Breast epithelium (tissue), 4 donors: ENCODE data around the gene POLE2. TPM values are rescaled to one million over a fixed set of nuclear protein-coding genes. Genes with fewer than 3 reads are reported as not detected.
A peak's percentile ranks its signal among the peaks of the same experiment; 100 is the strongest.

ENCODE experiments used
- DNase-seq, 2 donors: peaks; one replicate each; pipeline ENCODE4 v3.0.0-alpha.2; 2019; ENCODE audit warnings: low spot score in 2 of 2
- H3K27ac ChIP-seq, 2 donors: fragments of 200-600 bp; sonication (generic) in 1 of 2; one replicate each; pipeline ENCODE4 v1.5.1; 2016 to 2019; ENCODE audit warnings: mild to moderate bottlenecking in 1 of 2
- H3K27me3 ChIP-seq, 2 donors: fragments of 200-600 bp; sonication (generic) in 1 of 2; one replicate each; pipeline versions ENCODE4 v1.5.1 to v1.6.0; 2017 to 2019; ENCODE audit warnings: control low read depth in 1 of 2, mild to moderate bottlenecking in 1 of 2
- H3K36me3 ChIP-seq: fragments of 200-600 bp; one replicate; pipeline ENCODE4 v1.5.1; 2019
- H3K4me1 ChIP-seq, 2 donors: fragments of 200-600 bp; sonication (generic); one replicate each; pipeline ENCODE4 v1.5.1; 2016 to 2019; ENCODE audit warnings: control low read depth in 1 of 2
- H3K4me3 ChIP-seq, 3 donors: fragments of 200-600 bp; sonication (generic); 1 replicate in 2 of 3; 2 replicates in 1 of 3; pipeline ENCODE4 v1.5.1; 2016 to 2019; ENCODE audit warnings: mild to moderate bottlenecking in 3 of 3, moderate library complexity in 2 of 3
- H3K9me3 ChIP-seq, 2 donors: fragments of 200-600 bp; sonication (generic) in 1 of 2; one replicate each; pipeline ENCODE4 v1.5.1; 2016 to 2019; ENCODE audit warnings: control low read depth in 1 of 2
- CTCF ChIP-seq, 3 donors: fragments of 450-650 bp; IDR thresholded peaks; one replicate each; pipeline ENCODE4 v1.5.1; 2016 to 2017; ENCODE audit warnings: antibody characterized with exemption in 3 of 3, mild to moderate bottlenecking in 3 of 3, moderate library complexity in 3 of 3
- POLR2A ChIP-seq: fragments of 450-650 bp; IDR thresholded peaks from one replicate; pipeline ENCODE4 v1.6.1; 2016; ENCODE audit warnings: antibody characterized with exemption, mild to moderate bottlenecking, moderate library complexity
- POLR2AphosphoS5 ChIP-seq, 3 donors: sonication (generic); formaldehyde crosslinking; IDR thresholded peaks; one replicate each; pipeline ENCODE4 v1.6.1; 2017; ENCODE audit warnings: antibody characterized with exemption in 3 of 3
- intact Hi-C: fragments of 100-400 bp; cut with DNase I; formaldehyde crosslinking; loops from one replicate; pipeline ENCODE4 v1.15.1; 2023; ENCODE audit warnings: low total_unique reads
- total RNA-seq, 3 donors: library from RNA; depleted of rRNA; stranded (reverse); fragments of >200 nt; gene quantifications; one replicate each; pipeline ENCODE4 v1.1.0, GENCODE V29; 2016

POLE2 gene
- total RNA-seq, 3 donors from 2014 or later, result 1.6 to 9.8 (median 5.6) TPM

- intact Hi-C loops, result no loop called here
- Histone ChIP-seq H3K27ac (no peak overlapping the region), H3K4me3 (no peak overlapping the region), H3K36me3 (no peaks in the 10 kb centered on the region), H3K9me3 (no peaks in the 10 kb centered on the region), H3K27me3 (no peaks in the 10 kb centered on the region), H3K4me1 (no peaks in the 10 kb centered on the region)
- TF ChIP-seq POLR2AphosphoS5 (IDR thresholded peaks at IDR 0.05) (no peak), CTCF (IDR thresholded peaks at IDR 0.05) (no peak), POLR2A (no peak)
- DNase-seq, result no peak
Observed at GRCh38 chr14:49614196-49614595, 73.8 kb downstream of the POLE2 start.

GRCh38 chr14:49612671-49613070 is 75.3 kb downstream of the POLE2 start:
- intact Hi-C loops, result no loop called here
- Histone ChIP-seq H3K36me3 (no peaks in the 10 kb centered on the region), H3K27ac (no peak overlapping the region), H3K4me3 (no peak overlapping the region), H3K27me3 (no peaks in the 10 kb centered on the region), H3K9me3 (no peaks in the 10 kb centered on the region), H3K4me1 (no peaks in the 10 kb centered on the region)
- TF ChIP-seq CTCF (IDR thresholded peaks at IDR 0.05) (no peak), POLR2A (no peak), POLR2AphosphoS5 (IDR thresholded peaks at IDR 0.05) (no peak)
- DNase-seq, result no peak

- no peaks in the 10 kb centered on the region for H3K9me3 ChIP-seq
- TF ChIP-seq POLR2A (no peak), POLR2AphosphoS5 (IDR thresholded peaks at IDR 0.05) (no peak)
- no peaks in the 10 kb centered on the region for H3K4me1 ChIP-seq
- intact Hi-C loops, result no loop called here
- no peak for DNase-seq
- no peak overlapping the region for H3K27ac ChIP-seq
- H3K36me3 ChIP-seq, result no peaks in the 10 kb centered on the region
- no peak overlapping the region for H3K4me3 ChIP-seq
- no peaks in the 10 kb centered on the region for H3K27me3 ChIP-seq
Observed at GRCh38 chr14:49612251-49612650, 75.8 kb downstream of the POLE2 start.

GRCh38 chr14:49607583-49607982 is 80.4 kb downstream of the POLE2 start:
- H3K27me3 ChIP-seq, result no peaks in the 10 kb centered on the region
- no peaks in the 10 kb centered on the region for H3K9me3 ChIP-seq
- no peak overlapping the region for H3K27ac ChIP-seq
- H3K4me1 ChIP-seq, result no peaks in the 10 kb centered on the region
- DNase-seq, result no peak
- no peak for TF ChIP-seq POLR2A
- no peak for TF ChIP-seq CTCF (IDR thresholded peaks at IDR 0.05)
- TF ChIP-seq POLR2AphosphoS5 (IDR thresholded peaks at IDR 0.05), result no peak
- H3K4me3 ChIP-seq, result no peak overlapping the region
- no peaks in the 10 kb centered on the region for H3K36me3 ChIP-seq
- intact Hi-C loops, result no loop called here

- H3K4me1 ChIP-seq, result no peaks in the 10 kb centered on the region
- H3K27me3 ChIP-seq, result no peaks in the 10 kb centered on the region
- no peaks in the 10 kb centered on the region for H3K36me3 ChIP-seq
- H3K4me3 ChIP-seq, result peak within 1 kb of the TSS; percentile 72 to 77 (median 74)
- intact Hi-C loops, result no loop called here
- H3K9me3 ChIP-seq, result no peaks in the 10 kb centered on the region
- peak in 1 of 3 donors; percentile 7 for TF ChIP-seq CTCF (IDR thresholded peaks at IDR 0.05)
- TF ChIP-seq POLR2AphosphoS5 (IDR thresholded peaks at IDR 0.05), result peak; percentile 61 to 80 (median 73)
- no peak for TF ChIP-seq POLR2A
- DNase-seq, result peak; percentile 79 to 84
- peak within 1 kb of the TSS; percentile 96 to 98 for H3K27ac ChIP-seq
Observed at GRCh38 chr14:49598485-49599300, 89.3 kb downstream of the POLE2 start, which contains the start of gene LRR1. Gene LRR1, plus strand, starts transcription at chr14:49598940. Its CDS starts 81 bp downstream, at chr14:49599021.
